ENCODE measurements around the gene SMARCAD1.

Gene SMARCAD1

GRCh38 chr4:94207469-94208224, at the start of gene SMARCAD1:
TSS of gene SMARCAD1 (plus strand) at chr4:94207865. CDS start at chr4:94208395, 530 bp downstream.
- DNase-seq, result peak; percentile 26

- DNase-seq, result no peak
These were observed 48.8 kb upstream of the SMARCAD1 start for GRCh38 chr4:94158883-94159282.

- no peak for DNase-seq
These were observed 47.9 kb upstream of the SMARCAD1 start for GRCh38 chr4:94159790-94160189.

- DNase-seq, result no peak
These were observed 46.9 kb upstream of the SMARCAD1 start for GRCh38 chr4:94160774-94161173.

- DNase-seq, result no peak
These were observed 42.4 kb upstream of the SMARCAD1 start for GRCh38 chr4:94165256-94165655.

DNA sequence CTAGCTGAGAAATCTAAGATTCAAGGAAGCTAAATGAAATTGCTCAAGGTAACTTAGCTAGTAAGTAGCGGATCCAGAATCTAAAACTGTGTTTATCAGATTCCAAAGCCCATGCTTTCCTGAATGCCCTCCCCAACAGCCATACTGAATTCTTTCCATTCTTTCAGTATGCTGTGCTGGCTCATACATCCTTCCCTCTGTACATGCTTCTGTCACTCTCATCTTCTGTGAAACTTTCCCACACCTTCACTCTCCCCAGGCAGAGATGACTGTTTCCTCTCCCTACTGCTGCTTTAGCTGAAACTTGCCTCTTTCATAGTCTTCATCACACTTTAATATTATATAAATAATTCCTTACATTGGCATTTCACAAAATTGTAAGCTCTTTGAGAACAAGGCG, 39.3 kb upstream of the SMARCAD1 start:
- no peak for DNase-seq

- no peak for DNase-seq
These were observed 37.8 kb upstream of the SMARCAD1 start for GRCh38 chr4:94169803-94170372.

DNA sequence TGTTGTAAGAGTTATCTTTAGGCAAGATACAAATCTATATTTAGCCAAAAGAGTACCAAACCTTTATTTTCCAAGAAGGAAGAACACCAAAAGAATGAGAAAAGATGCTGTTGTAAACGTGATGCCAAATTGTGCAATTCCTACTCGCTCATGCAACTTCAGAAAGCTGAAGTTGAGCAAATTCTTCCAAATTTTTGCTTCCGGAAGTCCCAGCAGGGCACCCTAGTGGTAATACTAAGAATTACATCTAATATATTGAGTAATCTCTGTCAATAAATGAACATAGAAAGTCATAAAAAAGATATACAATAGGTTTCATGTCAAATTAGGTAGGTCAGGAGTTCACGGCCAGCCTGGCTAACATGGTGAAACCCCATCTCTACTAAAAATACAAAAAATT, 36.0 kb upstream of the SMARCAD1 start:
- no peak for DNase-seq

DNA sequence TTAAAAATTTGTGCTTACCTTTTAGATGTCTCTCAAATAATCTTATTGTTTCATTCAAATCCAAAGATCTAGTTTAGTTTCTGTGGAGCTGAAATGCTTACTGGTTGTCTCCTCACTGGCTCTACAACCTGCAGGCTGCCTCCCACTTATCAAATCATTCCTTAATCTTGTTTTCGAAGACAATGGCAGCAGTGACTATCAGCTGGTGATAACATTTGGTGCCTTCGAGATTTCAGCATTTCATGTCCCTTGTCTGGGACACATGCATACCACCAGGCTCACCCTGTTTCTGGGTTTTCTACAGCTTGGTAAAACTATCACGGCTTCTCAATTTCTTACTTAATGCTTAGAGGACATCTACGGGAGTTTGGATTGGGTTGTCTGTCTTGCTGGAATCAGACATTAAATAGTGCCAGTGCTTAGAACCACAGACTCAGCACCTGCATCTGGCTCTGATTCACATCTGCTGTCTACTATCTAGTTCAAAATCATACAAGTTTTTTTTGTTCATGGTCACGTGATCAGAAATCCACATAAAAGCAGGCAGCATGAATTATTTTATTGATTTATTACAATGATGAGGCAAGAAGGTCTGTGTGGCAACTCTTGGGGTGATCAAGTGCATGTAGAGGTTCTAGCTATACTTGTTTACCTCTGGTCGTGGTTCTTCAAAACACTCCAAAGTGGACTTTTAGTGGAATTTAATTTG, 32.0 kb upstream of the SMARCAD1 start:
- DNase-seq, result no peak

GRCh38 chr4:94177822-94178221, 29.8 kb upstream of the SMARCAD1 start:
- DNase-seq, result no peak

- no peak for DNase-seq
These were observed 25.9 kb upstream of the SMARCAD1 start for GRCh38 chr4:94181815-94182214.

GRCh38 chr4:94202769-94203168, 4.9 kb upstream of the SMARCAD1 start:
- no peak for DNase-seq

- no peak for DNase-seq
These were observed 601 bp downstream of the SMARCAD1 start for GRCh38 chr4:94208266-94208665.

- DNase-seq, result no peak
These were observed 1.3 kb downstream of the SMARCAD1 start for GRCh38 chr4:94208918-94209317.

GRCh38 chr4:94211861-94212260, 4.2 kb downstream of the SMARCAD1 start:
- DNase-seq, result no peak

- no peak for DNase-seq
These were observed 7.1 kb downstream of the SMARCAD1 start for GRCh38 chr4:94214703-94215319.

DNA sequence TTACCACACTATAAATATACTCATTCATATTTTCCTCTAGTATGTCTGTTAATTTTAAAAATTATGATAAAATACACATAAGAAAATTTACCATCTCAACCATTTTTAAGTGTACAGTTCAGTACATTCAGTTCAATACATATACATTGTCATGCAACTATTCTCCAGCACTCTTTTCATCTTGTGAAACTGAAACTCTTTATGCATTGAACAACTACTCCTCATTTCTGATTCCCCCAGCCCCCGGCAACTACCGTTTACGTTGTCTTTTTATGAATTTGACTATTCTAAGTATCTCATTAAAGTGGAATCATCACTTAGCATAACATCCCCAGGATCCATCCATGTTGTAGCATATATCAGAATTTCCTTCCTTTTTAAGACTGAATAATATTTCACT, 8.7 kb downstream of the SMARCAD1 start:
- no peak for DNase-seq

DNA sequence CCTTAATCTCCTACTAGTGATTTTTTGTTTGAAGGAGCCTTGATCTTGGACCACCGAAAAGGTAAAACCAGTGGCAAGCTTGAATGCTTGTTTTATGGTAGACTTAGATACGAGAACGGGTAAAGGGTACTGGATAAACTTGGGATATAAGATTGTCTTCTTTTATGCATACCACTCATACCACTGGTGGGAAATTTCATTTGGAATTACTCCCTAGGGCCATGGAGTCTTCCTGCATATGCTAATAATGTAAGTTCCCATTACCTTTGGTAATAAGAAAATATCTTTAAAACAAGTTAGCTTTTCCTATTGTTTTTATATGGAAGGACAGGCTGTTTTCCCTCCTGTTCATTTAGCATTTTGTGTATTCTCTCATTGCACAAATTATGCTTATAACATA, 11.7 kb downstream of the SMARCAD1 start:
- DNase-seq, result no peak

GRCh38 chr4:94221916-94222315, 14.3 kb downstream of the SMARCAD1 start:
- no peak for DNase-seq

DNA sequence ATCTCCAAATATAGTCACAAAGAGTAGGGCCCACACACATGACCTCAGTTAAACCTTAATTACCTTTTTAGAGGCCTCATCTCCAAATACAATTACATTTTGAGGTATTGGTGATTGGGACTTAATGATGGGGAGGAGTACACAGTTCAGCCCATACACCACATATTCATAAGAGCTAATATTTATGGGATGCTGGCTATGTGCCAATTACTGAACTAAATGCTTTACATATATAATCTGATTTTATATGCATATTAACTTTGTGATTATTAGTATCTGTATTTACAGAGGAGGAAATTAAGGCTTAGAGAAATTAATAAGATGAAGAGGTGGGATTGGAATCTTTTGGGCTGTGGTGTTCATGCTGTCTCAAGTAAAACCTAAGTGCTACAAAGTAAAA, 17.8 kb downstream of the SMARCAD1 start:
- no peak for DNase-seq

- no peak for DNase-seq
These were observed 19.1 kb downstream of the SMARCAD1 start for GRCh38 chr4:94226763-94227162.

DNA sequence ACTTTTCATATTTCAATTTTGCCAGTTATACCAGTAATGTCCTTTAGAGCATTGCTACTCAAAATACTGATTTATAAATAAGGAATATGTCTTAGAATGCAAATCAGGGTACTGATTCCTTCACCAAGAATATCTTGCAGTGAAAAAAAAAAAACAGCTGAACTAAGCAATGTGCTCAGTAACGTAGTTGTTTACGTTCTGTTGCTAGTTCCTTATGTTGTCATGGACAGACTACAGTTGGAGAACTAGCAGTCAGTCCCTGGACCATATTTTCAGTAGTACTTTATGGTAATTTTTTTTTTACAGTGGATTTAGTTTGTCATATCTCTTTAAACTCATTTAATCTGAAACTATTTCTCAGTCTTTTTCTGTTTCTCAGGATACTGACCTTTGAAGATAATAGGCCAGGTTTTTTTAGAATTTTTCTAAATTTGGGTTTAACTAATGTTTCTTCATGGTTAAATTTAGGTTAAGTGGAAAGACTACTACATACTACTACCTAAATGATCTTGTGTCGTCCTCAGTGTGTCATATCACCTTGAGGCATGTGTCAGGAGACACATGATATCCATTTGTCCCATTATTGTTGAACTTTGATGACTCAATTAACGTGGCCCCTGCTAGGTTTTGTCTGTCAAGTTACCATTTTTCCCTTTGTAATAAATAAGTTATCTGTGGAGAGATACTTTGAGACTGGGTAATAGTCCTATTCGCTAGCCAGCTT, 21.0 kb downstream of the SMARCAD1 start:
- DNase-seq, result no peak

DNA sequence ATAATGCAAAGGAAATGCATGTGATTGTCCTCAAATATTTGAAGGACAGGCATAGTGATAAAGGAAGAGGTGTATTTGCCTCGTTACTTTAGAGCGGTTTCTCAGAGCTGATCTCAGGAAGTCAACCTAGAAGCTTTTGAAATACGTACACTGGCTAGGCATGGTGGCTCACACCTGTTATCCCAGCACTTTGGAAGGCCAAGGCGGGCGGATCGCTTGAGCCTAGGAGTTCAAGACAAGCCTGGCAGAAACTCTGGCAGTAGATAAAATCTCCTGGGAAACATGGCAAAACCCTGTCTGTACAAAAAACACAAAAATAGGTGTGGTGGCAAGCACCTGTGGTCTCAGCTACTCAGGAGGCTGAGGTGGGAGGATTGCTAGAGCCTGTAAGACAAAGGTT, 24.9 kb downstream of the SMARCAD1 start:
- no peak for DNase-seq

Data from NK-92 treated with Interleukin-12 subunit alpha and Interleukin-12 subunit beta, amount 100 ng/mL, for 24 hours (cell line).